Keratinocyte (primary cell): Measurements from ENCODE around the gene CDK17.

Experiments
- EZH2 ChIP-seq: IDR thresholded peaks from one replicate; pipeline ENCODE4 v1.6.1; 2012; ENCODE audit warnings: inconsistent platforms, mild to moderate bottlenecking, low read length, moderate library complexity
- TF ChIP-seq, protein P1 (sequence below), 3 experiments: IDR thresholded peaks in 1 of 3; conservative IDR thresholded peaks in 1 of 3; optimal IDR thresholded peaks in 1 of 3; 2 replicates in 2 of 3; 3 replicates in 1 of 3; pipeline versions ENCODE3 to v1.5.1; 2011; ENCODE audit warnings: low read length in 3 of 3, mild to moderate bottlenecking in 3 of 3, moderate library complexity in 2 of 3, control low read depth in 1 of 3, inconsistent platforms in 1 of 3; ENCODE audit not compliant: insufficient read depth in 2 of 3; ENCODE audit errors: extremely low read depth in 1 of 3

DNA sequence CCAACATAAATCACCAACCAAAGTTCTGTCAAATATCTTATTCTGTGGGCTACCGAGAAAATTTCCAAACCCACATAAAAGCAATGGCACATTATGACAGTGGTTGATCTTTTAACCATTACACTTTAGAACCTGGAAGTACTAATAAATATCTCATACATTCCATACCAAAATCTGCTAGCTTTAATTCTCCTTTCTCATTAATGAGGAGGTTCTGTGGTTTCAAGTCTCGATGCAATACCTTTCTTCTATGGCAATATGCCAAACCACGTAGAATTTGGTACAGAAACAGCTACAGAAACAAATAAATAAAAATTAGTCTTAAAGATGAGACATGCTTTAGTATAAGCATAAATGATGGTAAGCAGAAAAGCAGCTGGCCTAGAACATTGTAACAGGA lies 105.4 kb downstream of the CDK17 start:
- TF ChIP-seq, protein P1, sequence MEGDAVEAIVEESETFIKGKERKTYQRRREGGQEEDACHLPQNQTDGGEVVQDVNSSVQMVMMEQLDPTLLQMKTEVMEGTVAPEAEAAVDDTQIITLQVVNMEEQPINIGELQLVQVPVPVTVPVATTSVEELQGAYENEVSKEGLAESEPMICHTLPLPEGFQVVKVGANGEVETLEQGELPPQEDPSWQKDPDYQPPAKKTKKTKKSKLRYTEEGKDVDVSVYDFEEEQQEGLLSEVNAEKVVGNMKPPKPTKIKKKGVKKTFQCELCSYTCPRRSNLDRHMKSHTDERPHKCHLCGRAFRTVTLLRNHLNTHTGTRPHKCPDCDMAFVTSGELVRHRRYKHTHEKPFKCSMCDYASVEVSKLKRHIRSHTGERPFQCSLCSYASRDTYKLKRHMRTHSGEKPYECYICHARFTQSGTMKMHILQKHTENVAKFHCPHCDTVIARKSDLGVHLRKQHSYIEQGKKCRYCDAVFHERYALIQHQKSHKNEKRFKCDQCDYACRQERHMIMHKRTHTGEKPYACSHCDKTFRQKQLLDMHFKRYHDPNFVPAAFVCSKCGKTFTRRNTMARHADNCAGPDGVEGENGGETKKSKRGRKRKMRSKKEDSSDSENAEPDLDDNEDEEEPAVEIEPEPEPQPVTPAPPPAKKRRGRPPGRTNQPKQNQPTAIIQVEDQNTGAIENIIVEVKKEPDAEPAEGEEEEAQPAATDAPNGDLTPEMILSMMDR (optimal IDR thresholded peaks at IDR 0.05 in 1 of 3, IDR thresholded peaks at IDR 0.05 in 1 of 3, conservative IDR thresholded peaks at IDR 0.05 in 1 of 3; ENCODE audit: extremely low read depth in 1 of 3, insufficient read depth in 2 of 3, low read length in 3 of 3), result no peak
- no peak for TF ChIP-seq EZH2
